Fibroblast of lung (primary cell): ENCODE results near the gene SHROOM4. TPM values are rescaled to one million over a fixed set of nuclear protein-coding genes. Genes with fewer than 3 reads are reported as not detected.

Experiments used
- DNase-seq, 2 donors: peaks; one replicate each; pipeline versions ENCODE4 v3.0.0 to v3.0.0-alpha.2; 2010; ENCODE audit warnings: low read depth in 2 of 2
- H2AFZ ChIP-seq: 2 replicates; pipeline ENCODE4 v1.5.1; 2012; ENCODE audit warnings: low read length, control low read depth, inconsistent platforms
- H3K27ac ChIP-seq: 2 replicates; pipeline ENCODE4 v1.5.1; 2011; ENCODE audit warnings: low read length, control low read depth; ENCODE audit not compliant: insufficient read depth
- H3K27me3 ChIP-seq: 2 replicates; pipeline ENCODE4 v1.5.1; 2011; ENCODE audit warnings: mild to moderate bottlenecking, low read length; ENCODE audit not compliant: control insufficient read depth, insufficient read depth
- H3K36me3 ChIP-seq: 2 replicates; pipeline ENCODE4 v1.5.1; 2011; ENCODE audit warnings: low read length; ENCODE audit not compliant: control insufficient read depth, insufficient read depth
- H3K4me1 ChIP-seq: 2 replicates; pipeline ENCODE4 v1.5.1; 2011; ENCODE audit warnings: low read length; ENCODE audit not compliant: control insufficient read depth, insufficient read depth; ENCODE audit errors: extremely low read depth
- H3K4me2 ChIP-seq: 2 replicates; pipeline ENCODE4 v1.5.1; 2011; ENCODE audit warnings: low read length, control low read depth; ENCODE audit not compliant: insufficient read depth; ENCODE audit errors: extremely low read depth
- H3K4me3 ChIP-seq, 4 experiments: fragments of 200-600 bp in 1 of 4; sonication (generic) in 1 of 4; replicated peaks in 1 of 4; 2 replicates each; pipeline ENCODE4 v1.5.1; 2011 to 2016; ENCODE audit warnings: low read length in 4 of 4, low read depth in 3 of 4, mild to moderate bottlenecking in 3 of 4, control low read depth in 2 of 4, inconsistent platforms in 1 of 4, mixed read lengths in 1 of 4; ENCODE audit not compliant: insufficient read depth in 1 of 4; ENCODE audit errors: control extremely low read depth in 1 of 4
- H3K79me2 ChIP-seq: 2 replicates; pipeline ENCODE4 v1.5.1; 2012; ENCODE audit warnings: mild to moderate bottlenecking, low read length, inconsistent platforms; ENCODE audit not compliant: control insufficient read depth, insufficient read depth
- H3K9ac ChIP-seq: 2 replicates; pipeline ENCODE4 v1.5.1; 2011; ENCODE audit warnings: mild to moderate bottlenecking, low read length, control low read depth; ENCODE audit not compliant: insufficient read depth
- H3K9me3 ChIP-seq: 2 replicates; pipeline ENCODE4 v1.5.1; 2012; ENCODE audit warnings: low read depth, low read length; ENCODE audit not compliant: control insufficient read depth, insufficient read depth
- H4K20me1 ChIP-seq: 2 replicates; pipeline ENCODE4 v1.5.1; 2011; ENCODE audit warnings: low read length; ENCODE audit not compliant: control insufficient read depth, insufficient read depth; ENCODE audit errors: extremely low read depth
- EZH2 ChIP-seq: IDR thresholded peaks from 2 replicates; pipeline ENCODE4 v1.5.1; 2012; ENCODE audit warnings: low read length, control low read depth, mild to moderate bottlenecking; ENCODE audit errors: missing control alignments
- polyA plus RNA-seq, 2 donors: library from polyadenylated mRNA; depleted of rRNA in 1 of 2; stranded (reverse) in 1 of 2; unstranded in 1 of 2; fragments of >200 nt; gene quantifications; 2 replicates each; pipeline ENCODE4 v1.2.1, GENCODE V29; 2011 to 2012; ENCODE audit warnings: missing spikeins in 1 of 2
- total RNA-seq: library from RNA; depleted of rRNA; stranded (reverse); fragments of >200 nt; gene quantifications from 2 replicates; pipeline ENCODE4 v1.2.1, GENCODE V29; 2014
- TF ChIP-seq, protein P1 (sequence below), 2 donors: IDR thresholded peaks in 1 of 2; conservative IDR thresholded peaks in 1 of 2; 1 replicate in 1 of 2; 2 replicates in 1 of 2; pipeline ENCODE4 v1.5.1; 2011 to 2012; ENCODE audit warnings: low read length in 2 of 2, control low read depth in 1 of 2, inconsistent platforms in 1 of 2, low read depth in 1 of 2, mild to moderate bottlenecking in 1 of 2

The SHROOM4 gene
- total and polyA plus RNA-seq, 2 donors (not counting 1 experiment from before 2014, with no cell fraction given) = 0.45 to 0.50 TPM

DNA sequence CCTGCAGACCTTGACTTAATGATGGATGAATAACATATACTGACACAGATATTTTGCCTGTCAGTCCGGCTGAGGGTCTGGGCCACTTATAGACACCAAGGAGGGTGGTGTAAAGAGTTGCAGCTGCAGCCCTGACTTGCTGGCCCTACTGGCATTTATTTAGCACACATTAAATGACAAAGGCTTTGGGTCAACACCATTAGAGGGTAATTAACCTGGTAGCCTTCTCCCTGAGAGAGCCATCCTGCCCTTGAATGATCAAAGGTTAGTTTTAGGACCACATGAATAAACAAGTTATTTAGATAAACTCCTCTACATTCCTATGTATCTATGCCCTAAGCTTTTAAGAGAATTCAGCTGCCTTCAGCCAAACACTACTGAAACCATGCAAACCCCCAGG lies 232.6 kb downstream of the SHROOM4 start:
- no peaks in the 10 kb centered on the region for H3K4me1 ChIP-seq
- no peak overlapping the region for H3K9ac ChIP-seq
- no peak overlapping the region for H2AFZ ChIP-seq
- H3K4me3 ChIP-seq = no peak overlapping the region
- no peak for TF ChIP-seq EZH2
- TF ChIP-seq, protein P1, sequence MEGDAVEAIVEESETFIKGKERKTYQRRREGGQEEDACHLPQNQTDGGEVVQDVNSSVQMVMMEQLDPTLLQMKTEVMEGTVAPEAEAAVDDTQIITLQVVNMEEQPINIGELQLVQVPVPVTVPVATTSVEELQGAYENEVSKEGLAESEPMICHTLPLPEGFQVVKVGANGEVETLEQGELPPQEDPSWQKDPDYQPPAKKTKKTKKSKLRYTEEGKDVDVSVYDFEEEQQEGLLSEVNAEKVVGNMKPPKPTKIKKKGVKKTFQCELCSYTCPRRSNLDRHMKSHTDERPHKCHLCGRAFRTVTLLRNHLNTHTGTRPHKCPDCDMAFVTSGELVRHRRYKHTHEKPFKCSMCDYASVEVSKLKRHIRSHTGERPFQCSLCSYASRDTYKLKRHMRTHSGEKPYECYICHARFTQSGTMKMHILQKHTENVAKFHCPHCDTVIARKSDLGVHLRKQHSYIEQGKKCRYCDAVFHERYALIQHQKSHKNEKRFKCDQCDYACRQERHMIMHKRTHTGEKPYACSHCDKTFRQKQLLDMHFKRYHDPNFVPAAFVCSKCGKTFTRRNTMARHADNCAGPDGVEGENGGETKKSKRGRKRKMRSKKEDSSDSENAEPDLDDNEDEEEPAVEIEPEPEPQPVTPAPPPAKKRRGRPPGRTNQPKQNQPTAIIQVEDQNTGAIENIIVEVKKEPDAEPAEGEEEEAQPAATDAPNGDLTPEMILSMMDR (conservative IDR thresholded peaks at IDR 0.05 in 1 of 2, IDR thresholded peaks at IDR 0.05 in 1 of 2; ENCODE audit: low read depth in 1 of 2, low read length in 2 of 2) = no peak
- H3K9me3 ChIP-seq = no peaks in the 10 kb centered on the region
- no peak overlapping the region for H3K27ac ChIP-seq
- no peaks in the 10 kb centered on the region for H3K27me3 ChIP-seq
- H4K20me1 ChIP-seq = no peaks in the 10 kb centered on the region
- H3K4me2 ChIP-seq = no peak overlapping the region
- H3K36me3 ChIP-seq = no peaks in the 10 kb centered on the region
- no peaks in the 10 kb centered on the region for H3K79me2 ChIP-seq
- no peak for DNase-seq

DNA sequence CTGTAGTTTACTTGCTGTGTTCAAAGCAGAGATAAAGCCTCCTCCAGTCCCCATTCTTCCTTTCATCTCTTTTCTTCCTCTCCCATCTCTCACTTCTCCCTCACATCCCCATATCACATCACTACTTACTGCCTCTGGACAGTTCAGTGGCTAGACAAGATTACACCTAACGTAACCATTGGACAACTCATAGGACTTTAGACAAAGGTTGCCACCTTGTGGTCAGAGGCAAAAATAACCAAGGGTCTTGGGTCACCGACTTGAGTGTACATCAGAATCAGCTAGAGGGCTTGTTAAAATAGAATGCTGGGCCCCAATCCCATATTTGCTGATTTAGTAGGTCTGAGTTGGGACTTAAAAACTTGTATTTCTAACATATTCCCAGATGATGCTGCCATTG lies 234.0 kb downstream of the SHROOM4 start:
- no peak overlapping the region for H2AFZ ChIP-seq
- DNase-seq = peak; percentile 48 to 61
- no peak overlapping the region for H3K4me2 ChIP-seq
- no peaks in the 10 kb centered on the region for H3K4me1 ChIP-seq
- no peak overlapping the region for H3K27ac ChIP-seq
- no peak overlapping the region for H3K9ac ChIP-seq
- H4K20me1 ChIP-seq = no peaks in the 10 kb centered on the region
- TF ChIP-seq EZH2 = no peak
- TF ChIP-seq, protein P1 (conservative IDR thresholded peaks at IDR 0.05 in 1 of 2, IDR thresholded peaks at IDR 0.05 in 1 of 2; ENCODE audit: low read depth in 1 of 2, low read length in 2 of 2) = peak; percentile 32 to 53
- no peaks in the 10 kb centered on the region for H3K79me2 ChIP-seq
- H3K27me3 ChIP-seq = no peaks in the 10 kb centered on the region
- H3K9me3 ChIP-seq = no peaks in the 10 kb centered on the region
- no peak overlapping the region for H3K4me3 ChIP-seq
- H3K36me3 ChIP-seq = no peaks in the 10 kb centered on the region

GRCh38 chrX:50577326-50577725 lies 236.7 kb downstream of the SHROOM4 start:
- Histone ChIP-seq H3K4me2 (no peak overlapping the region), H3K27me3 (no peaks in the 10 kb centered on the region), H3K4me1 (no peaks in the 10 kb centered on the region), H3K36me3 (no peaks in the 10 kb centered on the region), H3K4me3 (no peak overlapping the region), H2AFZ (no peak overlapping the region), H3K9ac (no peak overlapping the region), H3K79me2 (no peaks in the 10 kb centered on the region), H4K20me1 (no peaks in the 10 kb centered on the region), H3K9me3 (no peaks in the 10 kb centered on the region), H3K27ac (no peak overlapping the region)
- DNase-seq = no peak
- no peak for TF ChIP-seq EZH2
- TF ChIP-seq, protein P1 (conservative IDR thresholded peaks at IDR 0.05 in 1 of 2, IDR thresholded peaks at IDR 0.05 in 1 of 2; ENCODE audit: low read depth in 1 of 2, low read length in 2 of 2) = no peak
